KOPT-K1 (cell line): ENCODE results near the gene MIXL1.
"Not testable (repeated sequence)": the region's sequence is repeated elsewhere in the genome, so short reads cannot be mapped to it uniquely, and the experiment has no call there.

Source experiments
- H3K27ac ChIP-seq: fragments of 200-600 bp; sonication (generic); 2 replicates; pipeline ENCODE4 v1.5.1; 2016; ENCODE audit warnings: antibody characterized with exemption, mild to moderate bottlenecking, low read depth, low read length; ENCODE audit not compliant: poor library complexity, severe bottlenecking
- H3K36me3 ChIP-seq: fragments of 200-600 bp; sonication (generic); 2 replicates; pipeline ENCODE4 v1.5.1; 2017; ENCODE audit warnings: antibody characterized with exemption, mild to moderate bottlenecking, low read length, moderate library complexity; ENCODE audit not compliant: insufficient read depth
- H3K9me3 ChIP-seq: fragments of 200-600 bp; sonication (generic); 2 replicates; pipeline ENCODE4 v1.5.1; 2017; ENCODE audit warnings: antibody characterized with exemption, low read length, mild to moderate bottlenecking; ENCODE audit not compliant: insufficient read depth, poor library complexity, severe bottlenecking

MIXL1 gene

DNA sequence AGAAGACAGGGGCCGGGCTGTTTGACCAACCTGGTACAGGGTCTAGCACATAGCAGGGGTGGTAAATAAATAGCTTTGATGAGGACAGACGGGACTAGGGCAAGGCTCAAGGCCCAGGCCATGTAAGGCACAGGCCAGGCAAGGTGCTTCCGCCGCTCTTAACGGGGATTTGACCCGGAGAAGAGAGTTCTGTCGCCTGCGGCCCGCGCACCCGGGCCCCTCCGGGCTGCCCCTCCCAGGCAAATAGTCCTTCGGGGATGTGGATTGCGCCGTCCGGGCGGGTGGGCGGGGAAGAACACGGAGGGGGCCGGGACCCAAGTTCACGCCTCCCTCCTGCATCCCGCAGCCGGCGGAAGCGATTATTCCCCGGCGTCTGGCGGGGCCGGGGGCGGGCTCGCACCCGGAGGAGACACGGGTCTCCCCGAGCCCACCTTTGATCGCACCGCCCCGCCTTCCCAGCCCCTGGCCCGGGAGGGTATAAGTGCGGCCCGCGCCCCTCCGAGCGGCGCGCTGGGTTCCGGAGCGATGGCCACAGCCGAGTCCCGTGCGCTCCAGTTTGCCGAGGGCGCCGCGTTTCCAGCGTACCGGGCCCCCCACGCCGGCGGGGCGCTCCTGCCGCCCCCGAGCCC, at the start of gene MIXL1:
Gene MIXL1 (plus strand): TSS at position 508 of the 629 bp plus-strand sequence. CDS start 18 bp downstream, at position 526.
- Histone ChIP-seq H3K27ac (no peak within 1 kb of the TSS), H3K36me3 (0 out of 2 replicates have a peak, but pooled peaks cover 1% of the 10 kb centered on the region), H3K9me3 (no peaks in the 10 kb centered on the region)

GRCh38 chr1:226176870-226177269, 46.6 kb upstream of the MIXL1 start:
- H3K9me3 ChIP-seq, result no peaks in the 10 kb centered on the region
- H3K36me3 ChIP-seq, result peaks cover 14% of the 10 kb centered on the region
- H3K27ac ChIP-seq, result no peak overlapping the region

- no peaks in the 10 kb centered on the region for H3K9me3 ChIP-seq
- no peak overlapping the region for H3K27ac ChIP-seq
- H3K36me3 ChIP-seq, result peaks cover 32% of the 10 kb centered on the region
Observed at GRCh38 chr1:226181996-226182714, 41.3 kb upstream of the MIXL1 start.

- H3K36me3 ChIP-seq, result peaks cover 31% of the 10 kb centered on the region
- H3K27ac ChIP-seq, result peak overlapping the region; percentile 76
- H3K9me3 ChIP-seq, result no peaks in the 10 kb centered on the region
Observed at GRCh38 chr1:226185141-226186036, 38.1 kb upstream of the MIXL1 start.

GRCh38 chr1:226186124-226187018, 37.1 kb upstream of the MIXL1 start, which contains the start of gene ACBD3:
Gene ACBD3, minus strand, starts transcription at chr1:226186741. Its CDS starts 66 bp downstream, at chr1:226186675.
- H3K27ac ChIP-seq, result peak within 1 kb of the TSS; percentile 76
- peaks cover 24% of the 10 kb centered on the region for H3K36me3 ChIP-seq
- no peaks in the 10 kb centered on the region for H3K9me3 ChIP-seq

GRCh38 chr1:226187019-226187322, 36.5 kb upstream of the MIXL1 start:
- peak overlapping the region; percentile 76 for H3K27ac ChIP-seq
- peaks cover 18% of the 10 kb centered on the region for H3K36me3 ChIP-seq
- H3K9me3 ChIP-seq, result no peaks in the 10 kb centered on the region

GRCh38 chr1:226187380-226187779, 36.1 kb upstream of the MIXL1 start:
- Histone ChIP-seq H3K9me3 (no peaks in the 10 kb centered on the region), H3K27ac (peak overlapping the region; percentile 76), H3K36me3 (peaks cover 14% of the 10 kb centered on the region; the same call in 1 of the 2 replicates)

DNA sequence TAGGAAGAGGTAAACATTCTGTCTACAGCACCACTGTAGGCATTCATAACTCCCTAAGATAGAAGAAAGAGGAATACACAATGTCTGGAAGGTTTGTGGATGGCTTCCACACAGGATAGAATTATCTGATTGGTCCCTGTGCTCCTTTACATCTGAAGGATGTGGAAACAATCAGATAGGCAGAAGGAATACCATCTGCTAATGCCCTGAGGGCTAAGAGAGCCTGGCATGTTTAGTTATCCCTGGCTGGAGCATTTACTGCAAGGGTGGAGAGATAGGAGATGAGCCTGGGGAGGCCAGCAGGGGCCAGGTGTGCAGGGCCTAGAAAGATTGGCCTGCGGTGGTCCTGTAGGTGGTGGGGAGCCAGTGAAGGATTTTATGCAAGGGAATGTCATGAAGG, 28.3 kb upstream of the MIXL1 start:
- H3K36me3 ChIP-seq, result no peaks in the 10 kb centered on the region
- no peak overlapping the region for H3K27ac ChIP-seq
- H3K9me3 ChIP-seq, result no peaks in the 10 kb centered on the region

DNA sequence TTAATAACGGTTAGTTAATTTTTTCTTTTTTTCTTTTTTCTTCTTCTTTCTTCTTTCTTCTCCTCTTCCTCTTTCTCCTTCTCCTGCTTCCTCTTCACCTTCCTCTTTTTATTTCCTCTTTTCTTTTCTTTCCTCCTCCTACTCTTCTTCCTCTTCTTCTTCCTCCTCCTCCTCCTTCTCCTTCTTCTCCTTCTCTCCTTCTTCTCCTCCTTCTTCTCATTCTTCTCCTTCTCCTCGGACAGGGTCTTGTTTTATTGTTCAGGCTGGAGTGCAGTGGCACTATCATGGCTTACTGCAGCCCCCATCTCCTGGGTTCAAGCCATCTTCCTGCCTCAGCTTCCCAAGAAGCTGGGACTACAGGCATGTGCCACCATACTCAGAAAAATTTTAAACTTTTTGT, 23.5 kb upstream of the MIXL1 start:
- Histone ChIP-seq H3K27ac (no peak overlapping the region), H3K9me3 (no peaks in the 10 kb centered on the region), H3K36me3 (no peaks in the 10 kb centered on the region)

DNA sequence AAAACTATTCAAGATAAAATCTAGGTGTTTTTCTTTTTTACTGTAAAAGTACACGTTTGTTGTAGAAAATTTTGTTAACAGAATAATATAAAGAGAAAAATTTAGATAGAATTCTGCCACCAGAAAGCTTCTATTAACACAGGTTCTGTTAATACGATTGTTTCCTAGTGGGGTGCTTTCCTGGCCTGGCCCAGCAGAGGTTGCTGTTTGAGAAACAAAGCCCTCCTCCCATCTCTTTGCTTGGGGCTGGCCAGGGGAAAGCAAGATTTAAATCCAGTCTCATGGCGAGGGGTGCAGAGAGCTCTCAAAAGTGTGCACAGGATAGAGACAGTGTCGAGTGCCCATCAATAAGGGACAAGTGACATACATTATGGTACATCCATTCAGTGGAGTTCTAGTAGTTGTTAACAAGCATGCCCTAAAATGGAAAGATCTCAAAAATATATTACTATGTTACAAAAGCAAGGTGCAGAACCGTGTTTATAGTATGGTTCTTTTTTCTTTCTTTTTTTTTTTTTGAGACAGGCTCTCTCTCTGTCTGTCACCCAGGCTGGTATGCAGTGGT, 22.4 kb upstream of the MIXL1 start:
- H3K36me3 ChIP-seq, result no peaks in the 10 kb centered on the region
- no peaks in the 10 kb centered on the region for H3K9me3 ChIP-seq
- no peak overlapping the region for H3K27ac ChIP-seq

DNA sequence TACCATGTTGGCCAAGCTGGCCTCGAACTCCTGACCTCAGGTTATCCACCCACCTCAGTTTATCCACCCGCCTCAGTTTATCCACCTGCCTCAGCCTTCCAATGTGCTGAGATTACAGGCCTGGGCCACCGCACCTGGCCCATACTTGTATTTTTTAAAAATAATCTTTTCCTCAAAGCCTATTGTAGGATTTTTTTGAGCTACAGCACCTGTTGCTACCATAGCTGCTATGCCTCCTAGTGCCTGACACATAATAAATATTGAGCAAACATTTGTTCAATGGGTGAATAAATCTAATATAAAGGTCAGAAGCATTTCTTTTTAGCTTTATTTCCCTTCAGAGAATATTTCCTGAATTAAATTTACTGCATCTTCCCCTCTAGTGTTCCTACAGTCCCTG, 21.2 kb upstream of the MIXL1 start:
- Histone ChIP-seq H3K27ac (no peak overlapping the region), H3K9me3 (no peaks in the 10 kb centered on the region), H3K36me3 (no peaks in the 10 kb centered on the region)

GRCh38 chr1:226202666-226203065, 20.8 kb upstream of the MIXL1 start:
- not testable (repeated sequence) for H3K27ac ChIP-seq, H3K36me3 ChIP-seq, H3K9me3 ChIP-seq

- Histone ChIP-seq H3K36me3 (no peaks in the 10 kb centered on the region), H3K27ac (no peak overlapping the region), H3K9me3 (no peaks in the 10 kb centered on the region)
Observed at GRCh38 chr1:226203240-226203639, 20.2 kb upstream of the MIXL1 start.

- no peak overlapping the region for H3K27ac ChIP-seq
- no peaks in the 10 kb centered on the region for H3K9me3 ChIP-seq
- H3K36me3 ChIP-seq, result no peaks in the 10 kb centered on the region
Observed at GRCh38 chr1:226203655-226204054, 19.8 kb upstream of the MIXL1 start.
